H1 (cell line): ENCODE data around the gene ARGLU1.
A peak's percentile ranks its signal among the peaks of the same experiment; 100 is the strongest.

Experiments used
- CREB1 ChIP-seq: IDR thresholded peaks from 2 replicates; pipeline ENCODE4 v1.6.1; 2012; ENCODE audit warnings: inconsistent platforms
- EZH2 ChIP-seq: fragments of 200-600 bp; sonication (generic); IDR thresholded peaks from 2 replicates; pipeline ENCODE4 v1.7.1; 2012; ENCODE audit warnings: low read depth, mild to moderate bottlenecking, moderate library complexity, low read length, inconsistent platforms; ENCODE audit not compliant: severe bottlenecking
- FOSL1 ChIP-seq: IDR thresholded peaks from 2 replicates; pipeline ENCODE4 v1.6.1; 2011; ENCODE audit warnings: mild to moderate bottlenecking, low read depth, low read length, moderate library complexity; ENCODE audit not compliant: insufficient read depth
- POLR2A ChIP-seq, 2 experiments: IDR thresholded peaks; 1 replicate in 1 of 2; 2 replicates in 1 of 2; pipeline ENCODE4 v1.6.1; 2011; ENCODE audit warnings: low read depth in 2 of 2, low read length in 2 of 2, mild to moderate bottlenecking in 2 of 2; ENCODE audit errors: control extremely low read depth in 1 of 2
- RBBP5 ChIP-seq: IDR thresholded peaks from 2 replicates; pipeline ENCODE4 v1.7.1; 2012; ENCODE audit warnings: low read depth, mild to moderate bottlenecking, inconsistent platforms, low read length, moderate library complexity, borderline replicate concordance
- TEAD4 ChIP-seq: IDR thresholded peaks from 2 replicates; pipeline ENCODE4 v1.6.1; 2012; ENCODE audit warnings: low read depth, low read length, inconsistent platforms, mixed read lengths
- YY1 ChIP-seq: IDR thresholded peaks from 2 replicates; pipeline ENCODE4 v1.6.1; 2011; ENCODE audit warnings: low read depth, mild to moderate bottlenecking, low read length
- TF ChIP-seq, protein P1 (sequence below), 3 experiments: IDR thresholded peaks; 1 replicate in 2 of 3; 2 replicates in 1 of 3; pipeline versions ENCODE4 v1.5.1 to v1.6.1; 2011; ENCODE audit warnings: low read length in 3 of 3, mild to moderate bottlenecking in 3 of 3, inconsistent platforms in 2 of 3, low read depth in 1 of 3, moderate library complexity in 1 of 3; ENCODE audit not compliant: insufficient read depth in 1 of 3; ENCODE audit errors: control extremely low read depth in 1 of 3

DNA sequence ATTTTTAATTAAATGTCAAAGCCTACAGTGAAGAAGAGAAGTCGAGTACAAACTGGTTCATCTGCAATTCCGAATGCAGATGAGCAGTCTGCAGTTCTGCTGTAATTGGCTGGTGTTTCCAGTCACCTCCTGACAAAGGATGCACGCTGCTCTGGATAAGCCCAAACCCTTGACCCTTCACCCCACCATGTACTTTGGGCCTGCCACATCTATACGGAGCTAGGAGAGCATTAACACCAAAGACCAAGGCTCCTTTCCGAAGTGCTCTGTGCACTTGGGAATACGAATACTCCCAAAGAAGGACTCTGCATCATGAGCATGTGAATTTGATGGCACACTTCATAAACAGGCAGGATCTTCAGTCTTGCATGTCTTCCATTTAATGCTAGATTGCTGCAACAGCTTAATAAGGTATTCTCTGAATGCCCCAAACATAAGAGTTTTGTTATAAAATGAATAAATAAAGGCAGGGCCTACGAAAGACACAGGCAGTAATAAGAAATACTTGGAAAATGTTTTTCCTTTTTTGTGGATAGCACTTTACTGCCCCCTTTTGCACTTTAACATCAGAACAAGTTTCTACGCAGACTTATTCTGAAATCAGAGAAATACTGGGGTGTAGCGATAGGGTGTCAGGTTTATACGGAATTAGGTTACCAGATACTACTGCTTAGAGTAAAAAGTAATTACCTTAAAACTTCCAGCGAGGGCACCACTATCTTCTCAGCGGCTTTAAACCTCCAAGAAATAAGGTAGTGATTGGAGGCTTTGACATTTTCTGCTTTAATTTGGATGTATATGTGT lies 47.5 kb downstream of the ARGLU1 start:
- TF ChIP-seq CREB1 = no peak
- TF ChIP-seq EZH2 = no peak
- TF ChIP-seq, protein P1, sequence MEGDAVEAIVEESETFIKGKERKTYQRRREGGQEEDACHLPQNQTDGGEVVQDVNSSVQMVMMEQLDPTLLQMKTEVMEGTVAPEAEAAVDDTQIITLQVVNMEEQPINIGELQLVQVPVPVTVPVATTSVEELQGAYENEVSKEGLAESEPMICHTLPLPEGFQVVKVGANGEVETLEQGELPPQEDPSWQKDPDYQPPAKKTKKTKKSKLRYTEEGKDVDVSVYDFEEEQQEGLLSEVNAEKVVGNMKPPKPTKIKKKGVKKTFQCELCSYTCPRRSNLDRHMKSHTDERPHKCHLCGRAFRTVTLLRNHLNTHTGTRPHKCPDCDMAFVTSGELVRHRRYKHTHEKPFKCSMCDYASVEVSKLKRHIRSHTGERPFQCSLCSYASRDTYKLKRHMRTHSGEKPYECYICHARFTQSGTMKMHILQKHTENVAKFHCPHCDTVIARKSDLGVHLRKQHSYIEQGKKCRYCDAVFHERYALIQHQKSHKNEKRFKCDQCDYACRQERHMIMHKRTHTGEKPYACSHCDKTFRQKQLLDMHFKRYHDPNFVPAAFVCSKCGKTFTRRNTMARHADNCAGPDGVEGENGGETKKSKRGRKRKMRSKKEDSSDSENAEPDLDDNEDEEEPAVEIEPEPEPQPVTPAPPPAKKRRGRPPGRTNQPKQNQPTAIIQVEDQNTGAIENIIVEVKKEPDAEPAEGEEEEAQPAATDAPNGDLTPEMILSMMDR (IDR thresholded peaks at IDR 0.05; ENCODE audit: control extremely low read depth in 1 of 3, insufficient read depth in 1 of 3, low read depth in 1 of 3, low read length in 3 of 3) = peak in 1 of 3 experiments; percentile 30; a peak in 2 of 4 replicates
- no peak for TF ChIP-seq POLR2A (IDR thresholded peaks at IDR 0.05; ENCODE audit: control extremely low read depth in 1 of 2, low read depth in 2 of 2, low read length in 2 of 2)
- TF ChIP-seq FOSL1 = no peak
- TF ChIP-seq RBBP5 = no peak
- no peak for TF ChIP-seq YY1
- TF ChIP-seq TEAD4 = no peak
